HL-60 (cell line): ENCODE data around the gene BRF1.

Experiments
- GABPA ChIP-seq: IDR thresholded peaks from 2 replicates; pipeline ENCODE4 v1.6.1; 2012; ENCODE audit warnings: low read depth
- POLR2AphosphoS5 ChIP-seq: IDR thresholded peaks from 2 replicates; pipeline ENCODE4 v1.6.1; 2012; ENCODE audit warnings: low read depth
- TF ChIP-seq, protein P1 (sequence below): IDR thresholded peaks from one replicate; pipeline ENCODE4 v1.5.1; 2011; ENCODE audit warnings: low read length, control low read depth, inconsistent platforms; ENCODE audit not compliant: insufficient read depth

DNA sequence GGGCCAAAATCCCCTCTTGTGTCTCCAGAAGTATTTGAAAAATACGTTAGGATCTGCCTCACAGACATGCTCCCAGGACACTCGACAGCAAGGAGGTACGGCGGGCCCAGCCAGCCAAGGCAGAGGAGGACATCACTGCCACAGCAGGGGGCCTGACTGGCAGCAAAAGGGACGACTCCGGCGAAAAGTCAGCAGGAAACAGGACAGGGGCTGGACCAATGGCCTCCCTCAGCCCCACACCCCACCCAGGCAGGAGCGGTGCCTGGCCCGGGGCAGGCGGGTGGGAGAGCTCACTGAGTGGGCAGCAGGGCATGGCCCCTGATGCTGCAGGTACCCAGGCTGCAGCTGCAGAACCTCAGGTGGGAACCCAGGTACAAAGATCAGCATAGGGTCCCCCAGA lies 17.8 kb downstream of the BRF1 start:
- TF ChIP-seq, protein P1, sequence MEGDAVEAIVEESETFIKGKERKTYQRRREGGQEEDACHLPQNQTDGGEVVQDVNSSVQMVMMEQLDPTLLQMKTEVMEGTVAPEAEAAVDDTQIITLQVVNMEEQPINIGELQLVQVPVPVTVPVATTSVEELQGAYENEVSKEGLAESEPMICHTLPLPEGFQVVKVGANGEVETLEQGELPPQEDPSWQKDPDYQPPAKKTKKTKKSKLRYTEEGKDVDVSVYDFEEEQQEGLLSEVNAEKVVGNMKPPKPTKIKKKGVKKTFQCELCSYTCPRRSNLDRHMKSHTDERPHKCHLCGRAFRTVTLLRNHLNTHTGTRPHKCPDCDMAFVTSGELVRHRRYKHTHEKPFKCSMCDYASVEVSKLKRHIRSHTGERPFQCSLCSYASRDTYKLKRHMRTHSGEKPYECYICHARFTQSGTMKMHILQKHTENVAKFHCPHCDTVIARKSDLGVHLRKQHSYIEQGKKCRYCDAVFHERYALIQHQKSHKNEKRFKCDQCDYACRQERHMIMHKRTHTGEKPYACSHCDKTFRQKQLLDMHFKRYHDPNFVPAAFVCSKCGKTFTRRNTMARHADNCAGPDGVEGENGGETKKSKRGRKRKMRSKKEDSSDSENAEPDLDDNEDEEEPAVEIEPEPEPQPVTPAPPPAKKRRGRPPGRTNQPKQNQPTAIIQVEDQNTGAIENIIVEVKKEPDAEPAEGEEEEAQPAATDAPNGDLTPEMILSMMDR = no peak
- TF ChIP-seq POLR2AphosphoS5 = no peak
- no peak for TF ChIP-seq GABPA
